Measurements from ENCODE around the gene TBCCD1.

TBCCD1 gene

DNA sequence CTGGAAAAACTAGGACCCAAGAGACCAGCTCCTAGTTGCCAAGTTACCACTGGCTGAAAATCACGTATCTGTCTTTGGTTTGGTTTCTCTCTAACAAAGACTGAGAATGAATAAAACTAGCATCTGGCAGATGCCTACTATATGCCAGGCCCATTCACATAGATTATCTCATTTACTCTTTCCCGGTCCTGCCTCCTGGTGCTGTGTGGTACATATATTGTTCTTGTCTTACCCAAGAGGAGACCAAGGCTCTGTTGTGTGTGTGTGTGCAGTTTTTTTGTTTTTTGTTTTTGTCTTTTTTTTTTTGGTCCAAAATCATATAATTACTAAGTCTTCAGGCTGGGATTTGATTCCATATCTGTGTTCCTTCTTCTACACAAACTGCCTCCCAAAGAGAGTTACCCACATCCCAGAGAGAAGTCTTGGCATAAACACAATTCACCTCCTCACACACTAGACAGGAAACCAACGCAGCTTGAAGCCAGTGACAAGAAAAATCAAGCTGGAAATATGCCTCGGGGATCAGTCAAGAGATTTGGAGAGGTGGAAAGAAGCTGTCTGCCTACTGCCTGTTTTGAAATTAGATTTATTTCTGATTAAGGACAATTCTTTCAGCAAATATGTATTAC is 46.6 kb upstream of the TBCCD1 start:
- Histone ChIP-seq H3K36me3 (ENCODE audit: low read depth) (no peaks in the 10 kb centered on the region), H3K9me3 (ENCODE audit: severe bottlenecking) (no peaks in the 10 kb centered on the region), H3K4me3 (ENCODE audit: severe bottlenecking) (no peak overlapping the region), H3K27me3 (ENCODE audit: insufficient read depth, poor library complexity, severe bottlenecking) (no peaks in the 10 kb centered on the region), H3K27ac (ENCODE audit: poor library complexity, severe bottlenecking) (no peak overlapping the region), H3K4me1 (ENCODE audit: insufficient read depth, poor library complexity, severe bottlenecking) (peaks cover 7% of the 10 kb centered on the region)
- TF ChIP-seq, protein P1, sequence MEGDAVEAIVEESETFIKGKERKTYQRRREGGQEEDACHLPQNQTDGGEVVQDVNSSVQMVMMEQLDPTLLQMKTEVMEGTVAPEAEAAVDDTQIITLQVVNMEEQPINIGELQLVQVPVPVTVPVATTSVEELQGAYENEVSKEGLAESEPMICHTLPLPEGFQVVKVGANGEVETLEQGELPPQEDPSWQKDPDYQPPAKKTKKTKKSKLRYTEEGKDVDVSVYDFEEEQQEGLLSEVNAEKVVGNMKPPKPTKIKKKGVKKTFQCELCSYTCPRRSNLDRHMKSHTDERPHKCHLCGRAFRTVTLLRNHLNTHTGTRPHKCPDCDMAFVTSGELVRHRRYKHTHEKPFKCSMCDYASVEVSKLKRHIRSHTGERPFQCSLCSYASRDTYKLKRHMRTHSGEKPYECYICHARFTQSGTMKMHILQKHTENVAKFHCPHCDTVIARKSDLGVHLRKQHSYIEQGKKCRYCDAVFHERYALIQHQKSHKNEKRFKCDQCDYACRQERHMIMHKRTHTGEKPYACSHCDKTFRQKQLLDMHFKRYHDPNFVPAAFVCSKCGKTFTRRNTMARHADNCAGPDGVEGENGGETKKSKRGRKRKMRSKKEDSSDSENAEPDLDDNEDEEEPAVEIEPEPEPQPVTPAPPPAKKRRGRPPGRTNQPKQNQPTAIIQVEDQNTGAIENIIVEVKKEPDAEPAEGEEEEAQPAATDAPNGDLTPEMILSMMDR (IDR thresholded peaks at IDR 0.05; ENCODE audit: poor library complexity, severe bottlenecking): no peak
- DNase-seq (ENCODE audit: low spot score): no peak
- no peak for ATAC-seq (ENCODE audit: low read depth)

- no peak within 1 kb of the TSS for H3K4me3 ChIP-seq (ENCODE audit: severe bottlenecking)
Observed at GRCh38 chr3:186612721-186613636, 45.8 kb upstream of the TBCCD1 start, which contains the start of gene AHSG. AHSG (plus strand) TSS chr3:186613060; CDS start chr3:186613142, 82 bp downstream.

DNA sequence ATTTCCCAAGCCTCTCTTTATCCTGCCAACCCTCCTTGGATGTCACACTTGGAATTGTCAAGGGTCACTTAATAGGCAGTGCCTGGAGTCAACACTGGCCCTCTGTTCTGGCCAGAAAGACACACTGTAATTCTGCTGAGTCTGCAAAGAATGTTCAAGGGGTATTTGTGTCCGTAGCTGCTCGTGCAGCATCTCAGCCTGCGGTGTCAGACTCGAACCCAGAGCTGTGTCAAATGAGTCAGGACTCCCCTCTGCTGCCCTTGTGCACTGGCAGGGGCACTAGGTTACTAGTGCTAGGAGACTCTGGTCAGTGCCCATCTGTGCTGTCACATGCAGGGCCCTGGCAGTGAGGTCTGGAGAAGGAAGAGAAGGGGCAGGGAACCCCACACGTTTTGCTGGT is 44.9 kb upstream of the TBCCD1 start:
- H3K4me3 ChIP-seq (ENCODE audit: severe bottlenecking): no peak overlapping the region
- ATAC-seq (ENCODE audit: low read depth) (no peak), DNase-seq (ENCODE audit: low spot score) (no peak)
- no peaks in the 10 kb centered on the region for H3K36me3 ChIP-seq (ENCODE audit: low read depth)
- H3K27me3 ChIP-seq (ENCODE audit: insufficient read depth, poor library complexity, severe bottlenecking): no peaks in the 10 kb centered on the region
- TF ChIP-seq, protein P1 (IDR thresholded peaks at IDR 0.05; ENCODE audit: poor library complexity, severe bottlenecking): no peak
- H3K4me1 ChIP-seq (ENCODE audit: insufficient read depth, poor library complexity, severe bottlenecking): peaks cover 4% of the 10 kb centered on the region
- no peak overlapping the region for H3K27ac ChIP-seq (ENCODE audit: poor library complexity, severe bottlenecking)
- H3K9me3 ChIP-seq (ENCODE audit: severe bottlenecking): no peaks in the 10 kb centered on the region

More at GRCh38 chr3:186612721-186613636, 45.8 kb upstream of the TBCCD1 start, which contains the start of gene AHSG:
- DNase-seq (ENCODE audit: low spot score) (no peak), ATAC-seq (ENCODE audit: low read depth) (no peak)
- Histone ChIP-seq H3K27me3 (ENCODE audit: insufficient read depth, poor library complexity, severe bottlenecking) (no peaks in the 10 kb centered on the region), H3K9me3 (ENCODE audit: severe bottlenecking) (no peaks in the 10 kb centered on the region), H3K36me3 (ENCODE audit: low read depth) (no peaks in the 10 kb centered on the region), H3K27ac (ENCODE audit: poor library complexity, severe bottlenecking) (no peak within 1 kb of the TSS), H3K4me1 (ENCODE audit: insufficient read depth, poor library complexity, severe bottlenecking) (peaks cover 7% of the 10 kb centered on the region)
- TF ChIP-seq, protein P1 (IDR thresholded peaks at IDR 0.05; ENCODE audit: poor library complexity, severe bottlenecking): no peak

DNA sequence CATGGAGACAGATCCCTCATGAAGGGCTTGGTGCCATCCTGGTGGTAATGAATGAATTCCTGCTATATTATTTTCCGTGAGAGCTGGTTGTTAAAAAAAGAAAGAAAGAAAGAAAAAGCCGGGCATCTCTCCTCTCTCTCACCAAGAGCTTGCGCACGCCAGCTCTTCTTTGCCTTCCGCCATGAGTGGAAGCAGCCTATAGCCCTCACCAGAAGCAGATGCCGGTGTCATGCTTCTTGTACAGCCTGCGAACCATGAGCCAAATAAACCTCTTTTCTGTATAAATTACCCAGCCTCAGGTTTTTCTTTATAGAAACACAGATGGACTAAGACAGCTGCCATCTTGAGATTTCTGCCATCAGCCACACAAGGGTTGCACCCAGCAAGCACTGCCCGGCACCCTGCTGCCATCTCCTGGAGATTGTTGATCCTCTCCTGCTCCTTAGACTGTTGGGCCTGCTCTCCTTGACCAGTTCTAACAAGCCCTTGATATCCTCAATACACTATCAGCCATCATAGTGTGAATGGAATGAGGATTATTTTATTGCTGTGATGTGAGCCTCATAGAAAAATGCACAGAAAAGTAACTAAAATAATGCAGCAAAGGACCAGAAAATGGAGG is 42.2 kb upstream of the TBCCD1 start:
- Histone ChIP-seq H3K4me1 (ENCODE audit: insufficient read depth, poor library complexity, severe bottlenecking) (peaks cover 3% of the 10 kb centered on the region), H3K27me3 (ENCODE audit: insufficient read depth, poor library complexity, severe bottlenecking) (no peaks in the 10 kb centered on the region), H3K9me3 (ENCODE audit: severe bottlenecking) (no peaks in the 10 kb centered on the region), H3K4me3 (ENCODE audit: severe bottlenecking) (no peak overlapping the region), H3K36me3 (ENCODE audit: low read depth) (no peaks in the 10 kb centered on the region), H3K27ac (ENCODE audit: poor library complexity, severe bottlenecking) (no peak overlapping the region)
- DNase-seq (ENCODE audit: low spot score) (no peak), ATAC-seq (ENCODE audit: low read depth) (peak; percentile 95)
- TF ChIP-seq, protein P1 (IDR thresholded peaks at IDR 0.05; ENCODE audit: poor library complexity, severe bottlenecking): peak; percentile 74

Measured in RWPE2 (cell line).